Hepatic stellate cell (primary cell): ENCODE data around the gene ZBTB38.

Source experiments
- DNase-seq: peaks from one replicate; pipeline ENCODE4 v3.0.0; 2011; ENCODE audit warnings: low spot score

ZBTB38 gene, protein sequence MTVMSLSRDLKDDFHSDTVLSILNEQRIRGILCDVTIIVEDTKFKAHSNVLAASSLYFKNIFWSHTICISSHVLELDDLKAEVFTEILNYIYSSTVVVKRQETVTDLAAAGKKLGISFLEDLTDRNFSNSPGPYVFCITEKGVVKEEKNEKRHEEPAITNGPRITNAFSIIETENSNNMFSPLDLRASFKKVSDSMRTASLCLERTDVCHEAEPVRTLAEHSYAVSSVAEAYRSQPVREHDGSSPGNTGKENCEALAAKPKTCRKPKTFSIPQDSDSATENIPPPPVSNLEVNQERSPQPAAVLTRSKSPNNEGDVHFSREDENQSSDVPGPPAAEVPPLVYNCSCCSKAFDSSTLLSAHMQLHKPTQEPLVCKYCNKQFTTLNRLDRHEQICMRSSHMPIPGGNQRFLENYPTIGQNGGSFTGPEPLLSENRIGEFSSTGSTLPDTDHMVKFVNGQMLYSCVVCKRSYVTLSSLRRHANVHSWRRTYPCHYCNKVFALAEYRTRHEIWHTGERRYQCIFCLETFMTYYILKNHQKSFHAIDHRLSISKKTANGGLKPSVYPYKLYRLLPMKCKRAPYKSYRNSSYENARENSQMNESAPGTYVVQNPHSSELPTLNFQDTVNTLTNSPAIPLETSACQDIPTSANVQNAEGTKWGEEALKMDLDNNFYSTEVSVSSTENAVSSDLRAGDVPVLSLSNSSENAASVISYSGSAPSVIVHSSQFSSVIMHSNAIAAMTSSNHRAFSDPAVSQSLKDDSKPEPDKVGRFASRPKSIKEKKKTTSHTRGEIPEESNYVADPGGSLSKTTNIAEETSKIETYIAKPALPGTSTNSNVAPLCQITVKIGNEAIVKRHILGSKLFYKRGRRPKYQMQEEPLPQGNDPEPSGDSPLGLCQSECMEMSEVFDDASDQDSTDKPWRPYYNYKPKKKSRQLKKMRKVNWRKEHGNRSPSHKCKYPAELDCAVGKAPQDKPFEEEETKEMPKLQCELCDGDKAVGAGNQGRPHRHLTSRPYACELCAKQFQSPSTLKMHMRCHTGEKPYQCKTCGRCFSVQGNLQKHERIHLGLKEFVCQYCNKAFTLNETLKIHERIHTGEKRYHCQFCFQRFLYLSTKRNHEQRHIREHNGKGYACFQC (N-terminal part only)

DNA sequence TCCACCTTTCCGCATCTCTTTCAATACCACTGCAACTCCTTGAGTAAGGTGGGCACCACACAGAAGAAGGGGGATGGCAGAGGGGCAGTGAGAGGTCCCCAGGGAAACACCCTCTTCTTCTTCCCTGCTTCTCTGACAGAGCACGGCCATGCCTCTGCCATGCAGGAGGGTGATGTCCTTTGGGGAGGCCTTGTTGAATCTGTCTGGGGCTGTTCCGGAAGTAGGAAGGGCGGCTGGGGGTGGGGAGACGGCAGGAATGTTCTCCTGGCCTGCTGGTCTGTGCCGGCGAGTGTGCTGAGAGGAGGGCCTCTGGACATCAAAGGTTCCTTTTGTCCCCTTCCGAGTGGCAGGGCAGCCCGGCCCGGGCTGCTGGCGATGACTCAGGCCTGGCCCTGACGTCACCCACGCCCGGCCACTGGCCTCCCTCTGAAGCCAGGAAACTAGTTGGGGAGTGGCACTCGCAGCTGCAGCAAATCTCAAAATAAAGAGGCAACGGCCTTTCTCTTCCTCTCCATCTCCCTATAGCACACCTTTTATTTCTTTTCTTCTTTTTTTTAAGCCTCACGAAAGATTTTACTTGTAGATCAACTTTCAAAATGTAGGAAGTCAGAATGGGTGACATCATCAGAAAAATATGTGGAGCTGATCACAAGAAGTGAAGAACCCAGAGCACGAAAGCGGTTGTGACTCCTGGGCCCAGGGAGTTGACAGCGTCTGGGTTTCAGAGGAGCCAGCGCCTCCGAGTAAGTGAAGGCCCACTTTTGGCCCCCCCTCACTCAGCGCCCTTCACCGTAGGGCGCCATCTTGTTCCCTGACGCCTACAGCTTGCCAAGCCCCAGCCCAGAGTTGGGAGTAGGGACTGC, at the start of gene ZBTB38:
TSS of gene ZBTB38 (plus strand) at position 443 of the 863 bp plus-strand sequence. CDS start 73,885 bp downstream, outside the sequence.
- DNase-seq: peak; percentile 80

DNA sequence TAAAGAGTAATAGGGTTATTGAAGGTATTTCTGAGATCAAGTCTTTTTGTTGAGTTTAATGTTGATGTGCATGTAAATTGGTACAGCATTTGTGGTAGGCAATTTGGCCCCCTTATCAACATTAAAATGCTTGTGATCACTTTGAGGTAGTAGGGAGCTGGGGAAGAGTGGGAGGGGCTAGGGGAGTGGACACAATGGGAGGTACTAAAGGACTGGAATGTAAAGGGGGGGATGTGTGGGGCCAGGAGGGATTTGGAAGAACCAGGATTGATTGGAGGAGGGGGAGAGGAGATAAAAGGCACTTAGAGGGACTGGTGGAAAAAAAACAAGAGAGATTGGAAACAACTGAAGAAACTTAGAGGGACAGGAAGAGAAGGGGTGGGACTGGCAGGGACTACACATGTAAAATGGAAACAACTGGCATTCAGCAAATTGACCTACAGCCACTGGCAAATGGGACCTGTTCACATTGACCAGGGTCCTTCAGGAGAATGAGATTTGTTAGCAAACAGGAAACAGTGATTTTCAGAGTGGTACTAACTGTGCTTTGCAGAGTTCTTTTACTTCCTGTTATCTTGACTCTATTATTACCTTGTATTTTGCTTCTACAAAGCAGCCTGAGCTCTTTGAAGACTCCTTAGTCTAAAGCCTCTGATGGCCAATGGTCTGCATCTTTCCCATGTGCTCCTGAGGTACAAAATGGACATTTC, 47.8 kb upstream of the ZBTB38 start:
- no peak for DNase-seq

DNA sequence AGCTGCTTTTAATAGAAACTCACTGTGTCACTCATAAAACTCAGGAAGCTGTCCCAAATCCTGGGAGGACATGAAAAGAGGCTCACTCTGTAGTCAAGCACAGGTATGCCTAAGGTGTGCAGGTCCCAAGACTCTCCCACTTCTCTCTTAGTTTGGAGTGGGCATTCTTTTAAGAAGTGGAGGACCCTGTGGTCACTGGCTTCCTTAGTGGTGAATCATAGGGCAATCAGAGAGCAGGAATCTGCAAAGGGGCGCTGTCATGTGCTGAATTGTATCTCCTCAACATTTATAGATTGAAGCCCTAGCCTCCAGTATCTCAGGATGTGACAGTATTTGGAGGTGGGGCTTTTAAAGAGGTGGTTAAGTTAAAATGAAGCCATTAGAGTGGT, 47.2 kb upstream of the ZBTB38 start:
- no peak for DNase-seq

DNA sequence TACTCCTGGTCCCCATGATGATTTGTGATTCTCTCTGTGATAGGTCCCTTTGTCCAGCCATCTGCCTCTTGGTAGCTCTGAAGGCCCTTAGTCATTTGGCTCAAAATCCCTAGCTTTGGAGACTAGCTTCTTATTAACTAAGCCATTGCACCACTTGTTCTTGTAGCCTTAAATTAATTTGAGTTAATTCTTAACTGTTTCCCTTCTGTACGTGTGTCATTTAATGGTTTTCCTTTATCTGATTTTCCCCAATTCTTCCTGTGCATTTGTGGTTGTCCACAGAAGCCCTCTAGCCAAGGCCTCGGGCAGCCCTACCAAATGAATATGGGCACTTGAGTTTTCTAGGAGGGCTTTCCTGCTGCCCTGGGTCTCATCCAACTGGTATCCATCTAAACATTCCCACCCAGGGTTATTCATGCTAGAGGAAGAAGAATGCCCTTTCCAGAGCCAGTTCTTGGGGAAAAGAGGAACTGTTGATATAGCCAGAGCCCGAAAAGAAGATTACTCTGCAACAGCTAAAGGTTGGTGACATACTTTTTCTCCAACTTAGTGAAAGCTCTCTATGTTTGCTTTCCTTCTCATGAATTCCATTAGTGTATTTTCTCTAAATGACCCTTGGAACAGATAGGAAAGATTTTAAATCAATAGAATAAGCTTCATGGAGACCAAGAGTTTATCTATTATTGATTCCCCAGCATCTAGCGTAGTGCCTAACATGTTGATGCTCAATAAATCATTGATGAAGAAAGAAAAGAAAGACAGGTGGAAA, 44.2 kb upstream of the ZBTB38 start:
- no peak for DNase-seq

DNA sequence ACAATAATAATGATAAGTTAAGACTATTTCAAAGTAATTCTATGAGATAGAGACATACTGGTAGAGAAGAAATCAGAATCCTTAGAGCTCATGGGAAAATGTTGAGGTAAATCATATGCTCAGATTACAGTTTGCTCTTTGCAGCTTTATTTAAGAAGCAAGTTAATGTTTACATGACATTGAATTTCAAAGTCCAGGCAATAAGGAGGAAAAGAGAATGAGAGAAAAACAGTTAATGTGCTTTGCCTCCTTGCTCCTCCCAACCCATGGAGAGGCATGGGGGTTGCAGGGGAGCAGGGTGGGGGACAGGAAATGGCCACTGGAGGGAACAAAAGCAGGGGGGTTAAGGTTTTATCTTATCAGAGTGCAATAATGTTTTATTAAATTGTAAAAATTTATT, 42.2 kb upstream of the ZBTB38 start:
- no peak for DNase-seq

DNA sequence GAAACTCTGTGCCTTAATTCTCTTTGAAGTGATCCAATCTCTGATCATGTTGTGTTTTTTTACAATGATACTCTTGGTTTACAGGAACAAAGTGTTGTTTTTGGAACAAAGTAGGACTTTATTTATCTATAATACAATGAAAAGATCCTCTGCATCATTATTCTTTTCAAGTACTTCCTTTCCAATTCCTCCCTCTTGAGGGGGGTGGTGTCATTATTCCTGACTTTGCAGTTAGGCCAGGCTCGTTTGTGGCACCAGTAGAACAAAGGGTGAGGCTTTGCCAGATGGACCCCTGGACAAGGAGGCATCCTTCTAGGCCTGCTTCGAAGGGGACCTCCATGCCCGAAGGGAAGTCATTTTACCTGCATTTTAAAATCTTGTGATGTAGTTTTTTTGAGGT, 41.7 kb upstream of the ZBTB38 start:
- DNase-seq: no peak

DNA sequence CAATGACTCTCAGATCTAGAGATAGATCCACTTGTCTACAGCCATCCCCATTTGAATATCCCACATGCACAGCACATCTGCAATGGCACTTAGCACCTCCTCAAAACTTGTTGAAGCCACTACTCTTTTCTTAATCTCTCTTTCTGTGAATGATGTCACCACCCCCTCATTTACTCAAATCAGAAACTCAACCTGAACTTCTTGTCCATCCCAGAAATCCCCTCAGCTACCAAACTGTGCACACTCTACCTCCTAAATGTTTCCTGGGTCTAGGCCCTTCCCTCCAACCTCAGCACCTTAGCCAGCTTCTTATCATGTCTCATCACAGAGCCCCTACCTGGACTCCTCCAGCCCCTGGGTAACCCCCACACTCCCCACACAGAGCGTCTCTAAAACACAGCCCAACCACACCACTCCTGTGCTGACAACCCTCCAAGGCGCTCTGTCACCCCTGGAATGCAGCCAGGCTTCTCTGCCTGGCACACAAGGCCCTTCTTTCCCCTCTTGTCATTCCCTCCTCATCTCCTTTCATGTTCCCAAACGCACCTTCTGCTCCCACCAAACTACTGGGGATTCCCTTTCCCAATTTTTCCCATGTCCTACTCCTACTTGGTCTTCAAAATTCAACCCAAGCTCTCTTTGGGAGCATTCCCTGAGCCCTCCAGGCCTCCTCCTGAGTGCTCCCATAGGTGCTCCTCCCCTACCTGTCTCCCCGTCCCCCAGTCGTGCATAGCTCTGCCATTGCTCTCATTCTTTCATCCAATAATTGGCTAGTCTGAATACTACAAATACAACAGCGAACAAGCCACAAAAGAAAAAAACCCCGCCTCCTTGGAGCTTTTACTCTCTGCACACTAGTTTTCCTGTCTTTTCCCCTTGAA, 39.8 kb upstream of the ZBTB38 start:
- DNase-seq: no peak

DNA sequence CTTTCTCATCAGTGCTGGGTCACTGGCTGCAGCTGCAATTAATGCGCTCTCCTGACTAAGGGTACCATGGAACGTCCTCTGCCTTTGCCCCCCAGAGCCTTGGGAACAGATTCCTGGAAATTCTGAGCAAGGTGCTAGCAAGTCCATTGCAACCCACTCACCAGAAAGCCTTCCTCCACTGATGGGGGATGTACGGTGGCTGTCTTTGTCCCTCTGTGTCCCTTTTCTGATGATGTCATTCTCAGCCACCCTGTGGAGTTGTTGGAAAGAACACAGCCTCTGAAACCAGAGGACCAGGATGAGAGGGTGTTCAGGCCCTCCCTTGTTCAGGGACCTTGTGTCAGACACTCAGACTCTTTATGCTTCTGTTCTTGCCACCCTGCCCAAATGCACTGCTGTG, 38.1 kb upstream of the ZBTB38 start:
- no peak for DNase-seq

DNA sequence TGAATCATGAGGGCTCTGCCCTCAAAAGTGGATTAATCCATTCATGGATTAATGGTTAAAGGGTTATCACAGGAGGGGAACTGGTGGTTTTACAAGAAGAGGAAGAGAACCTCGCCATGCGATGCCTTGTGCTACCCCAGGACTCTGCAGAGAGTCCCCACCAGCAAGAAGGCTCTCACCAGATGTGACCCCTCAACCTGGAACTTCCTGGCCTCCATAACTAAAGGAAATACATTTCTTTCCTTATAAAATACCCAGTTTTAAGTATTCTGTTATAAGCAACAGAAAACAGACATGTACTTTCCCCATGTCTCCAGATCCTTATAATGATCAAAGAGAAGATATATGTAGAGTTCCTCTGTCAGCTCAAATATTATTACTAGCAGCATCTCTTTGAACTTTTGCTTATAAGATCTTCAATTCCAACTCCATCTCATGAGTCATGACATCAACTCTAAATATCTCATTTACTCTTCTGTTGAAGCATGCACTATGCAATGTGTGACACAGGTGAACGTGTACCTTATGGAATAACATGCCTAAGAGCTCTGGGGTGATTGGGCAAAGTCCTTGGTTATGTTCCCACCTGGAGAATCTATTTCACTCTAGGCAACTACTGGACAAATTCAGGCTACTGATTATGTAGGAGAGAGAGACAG, 37.5 kb upstream of the ZBTB38 start:
- no peak for DNase-seq

DNA sequence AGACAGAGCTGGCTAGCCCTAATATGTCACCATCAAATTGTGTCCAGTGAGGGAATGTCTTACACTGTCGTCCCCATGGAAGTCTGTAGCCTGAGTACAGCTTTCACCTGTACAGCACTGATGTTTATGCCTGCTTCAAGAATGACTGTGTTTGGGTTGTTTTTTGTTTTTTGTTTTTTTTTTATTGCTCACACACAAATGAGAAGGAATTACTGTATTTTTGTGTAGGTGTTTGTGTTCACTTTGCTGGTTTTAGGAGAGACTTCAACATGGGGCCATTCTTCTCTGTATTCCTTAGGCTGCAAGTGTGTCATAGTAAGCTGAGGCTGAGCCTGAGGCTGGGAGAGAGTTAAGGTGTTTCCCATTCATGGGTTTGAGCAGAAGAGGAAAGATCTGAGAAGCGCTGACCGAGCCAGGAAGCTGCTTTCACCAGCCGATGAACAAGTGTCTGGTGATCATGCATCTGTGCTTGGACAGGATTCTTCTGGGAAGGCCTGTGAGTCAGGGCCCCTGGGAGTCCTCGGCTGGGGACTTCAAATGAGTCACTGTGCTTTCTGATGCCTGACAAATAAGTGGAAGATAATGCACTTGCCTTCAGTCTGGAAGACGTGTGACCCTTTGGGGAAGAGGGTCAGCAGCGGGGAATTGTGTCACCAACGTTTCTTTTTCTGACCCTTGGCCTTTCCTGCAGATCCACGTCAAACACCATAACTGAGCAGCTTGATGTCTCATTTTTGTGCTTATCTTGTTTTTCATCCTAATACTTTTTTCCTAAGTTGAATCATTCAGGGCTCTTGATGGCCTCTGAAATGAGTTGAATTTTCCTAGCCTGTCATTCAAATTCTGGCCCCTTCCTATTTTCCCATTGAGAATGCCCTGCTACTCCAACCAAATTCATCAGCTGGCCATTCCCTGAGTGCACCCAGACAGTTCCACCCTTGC, 36.7 kb upstream of the ZBTB38 start:
- peak; percentile 85 for DNase-seq

DNA sequence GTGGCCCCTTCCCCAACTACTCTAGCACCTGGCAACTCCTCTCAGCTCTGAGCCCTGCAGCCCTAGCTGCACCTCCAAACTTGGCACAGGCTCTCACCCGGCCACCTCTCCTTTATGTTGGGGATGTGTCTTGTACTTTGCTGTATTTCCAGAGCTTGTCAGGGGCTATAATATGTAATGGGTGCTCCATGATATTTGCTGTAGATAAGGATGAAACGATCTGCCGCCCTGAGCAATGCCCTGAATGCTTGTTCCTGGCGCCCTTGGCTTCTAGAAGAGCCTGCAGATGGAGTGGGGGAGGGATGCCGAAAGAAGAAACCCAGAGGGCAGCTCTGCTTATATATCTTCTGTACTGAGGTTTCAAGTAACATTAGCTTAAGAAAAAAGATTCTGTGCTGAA, 35.9 kb upstream of the ZBTB38 start:
- DNase-seq: no peak

DNA sequence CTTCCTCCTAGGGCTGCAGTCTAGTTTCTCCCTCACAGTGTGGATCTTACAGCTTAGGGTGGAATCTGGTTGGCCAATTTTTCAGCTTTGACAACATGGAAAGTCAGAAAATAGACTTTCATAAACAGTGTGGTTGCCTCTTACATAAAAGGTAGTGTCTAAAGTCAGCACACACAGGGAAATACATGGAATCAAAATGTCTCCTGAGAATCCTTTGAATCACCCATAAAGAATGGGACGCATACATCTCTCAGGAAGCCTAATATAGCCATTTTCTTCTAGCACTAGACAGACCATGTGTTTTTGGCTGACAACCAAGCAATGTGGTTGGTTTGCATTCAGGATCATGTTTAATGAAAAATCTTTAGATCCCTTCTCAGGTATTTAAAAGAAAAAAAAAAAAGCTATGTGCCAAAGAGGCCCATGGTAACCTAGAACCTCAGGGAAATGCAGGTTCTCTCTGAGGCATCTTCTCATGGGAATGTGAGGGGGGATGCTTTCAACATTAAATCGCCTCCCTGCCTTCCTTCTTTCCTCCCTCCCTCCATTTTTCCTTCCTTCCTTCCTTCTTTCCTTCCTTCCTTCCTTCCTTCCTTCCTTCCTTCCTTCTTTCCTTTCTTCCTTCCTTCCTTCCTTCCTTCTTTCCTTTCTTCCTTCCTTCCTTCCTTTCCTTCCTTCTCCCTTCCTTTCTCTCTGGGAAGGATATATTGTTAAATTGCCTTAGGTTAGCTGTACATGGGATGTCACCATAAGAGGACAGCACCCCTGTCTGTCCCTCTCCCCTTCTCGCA, 34.3 kb upstream of the ZBTB38 start:
- DNase-seq: peak; percentile 40

DNA sequence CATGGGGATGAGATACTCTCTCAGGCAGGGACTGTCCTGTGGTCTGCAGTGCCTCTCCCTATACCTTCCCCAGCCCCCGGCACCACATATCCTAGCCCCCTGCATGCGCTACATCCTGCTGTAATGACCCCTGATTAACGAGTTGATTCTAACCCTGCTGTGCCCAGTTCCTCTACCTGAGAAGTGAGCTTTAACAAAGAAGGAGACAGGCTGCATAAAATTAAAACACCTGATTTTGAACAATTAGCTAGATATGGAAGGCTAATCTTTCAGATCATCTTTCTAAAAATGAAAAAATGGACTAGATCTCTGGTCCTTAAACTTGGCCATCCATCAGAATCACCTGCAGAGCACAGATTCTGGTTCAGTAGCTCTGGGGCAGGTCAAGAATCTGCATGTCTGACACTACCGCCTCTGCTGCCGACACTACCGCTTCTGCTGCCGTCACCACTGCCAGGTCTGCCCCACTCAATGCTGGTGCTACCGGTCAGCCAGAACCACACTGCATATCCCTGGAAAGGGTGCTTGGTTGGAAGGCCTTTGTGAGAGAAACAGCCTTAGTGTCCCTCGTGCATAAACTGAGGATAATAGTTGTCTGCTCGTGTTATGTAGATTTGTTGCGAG, 33.6 kb upstream of the ZBTB38 start:
- DNase-seq: no peak

DNA sequence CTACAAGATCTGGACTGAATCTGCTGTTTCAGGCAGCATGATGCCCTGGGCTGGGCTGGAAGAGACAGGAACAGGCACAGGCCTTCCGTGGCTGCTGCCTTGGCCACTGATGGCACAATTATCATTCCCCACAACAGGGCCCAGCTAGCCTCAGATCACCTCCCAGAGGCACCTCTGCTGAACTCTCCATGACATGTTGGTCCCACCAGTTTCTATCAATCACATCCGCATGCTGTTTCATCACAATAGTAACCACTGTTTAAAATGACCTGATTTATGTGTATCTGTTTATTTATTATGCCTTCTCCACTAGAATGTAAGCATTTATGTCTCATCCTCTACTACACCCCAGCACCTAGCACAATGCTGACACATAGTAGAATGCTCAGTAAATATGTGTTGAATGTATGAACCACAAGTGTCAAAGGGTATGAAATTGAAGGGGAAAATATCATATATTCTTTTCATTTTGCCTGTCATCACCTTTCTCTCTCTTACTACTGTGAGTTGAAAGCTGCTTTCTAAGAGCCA, 32.7 kb upstream of the ZBTB38 start:
- DNase-seq: no peak

DNA sequence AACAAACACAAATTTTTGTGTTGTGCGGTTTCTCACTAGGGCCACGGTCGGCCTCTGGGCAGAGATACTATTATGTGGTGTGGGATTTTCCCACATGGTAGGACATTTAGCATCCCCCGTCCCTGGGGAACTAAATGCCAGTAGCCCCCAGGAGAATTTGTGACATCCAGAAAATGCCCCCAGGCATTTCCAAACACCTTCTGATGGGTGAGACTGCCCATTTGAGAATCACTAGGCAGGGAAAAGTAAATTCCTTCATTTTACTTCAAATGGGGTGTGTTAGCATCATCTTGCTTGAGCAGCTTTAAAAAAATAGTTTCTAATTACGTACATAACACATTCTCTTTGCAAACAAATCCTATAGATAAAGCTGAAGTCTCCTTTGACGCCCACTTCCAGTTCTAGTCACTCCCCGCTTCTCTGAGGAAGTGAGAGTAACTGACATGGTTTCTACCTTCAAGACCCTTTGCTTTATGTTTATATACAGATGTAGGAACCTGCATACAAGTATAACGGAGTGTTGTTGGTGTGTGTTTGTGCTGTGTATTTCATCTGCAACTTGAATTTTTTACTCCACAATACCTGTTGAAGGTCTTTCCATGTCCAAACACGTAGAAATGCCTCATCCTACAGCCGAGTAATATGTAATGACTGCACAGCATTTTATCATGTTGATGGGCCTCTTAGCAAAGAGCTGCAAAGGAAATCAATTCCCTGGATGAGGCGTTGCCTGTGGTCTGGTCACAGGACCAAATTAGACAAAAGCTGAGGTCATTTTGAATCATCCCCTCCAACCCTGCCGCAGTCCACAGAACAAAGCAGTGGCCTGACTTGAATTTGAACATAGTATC, 31.4 kb upstream of the ZBTB38 start:
- DNase-seq: no peak
